Measurements from ENCODE around the gene SUMO3.

Gene SUMO3

GRCh38 chr21:44840771-44841170 is 22.9 kb upstream of the SUMO3 start:
- Histone ChIP-seq H2AFZ (ENCODE audit: low read length) (no peak overlapping the region), H3K27me3 (ENCODE audit: insufficient read depth, low read length) (0 out of 2 replicates have a peak, but pooled peaks cover 4% of the 10 kb centered on the region), H3K9me3 (ENCODE audit: low read length) (no peaks in the 10 kb centered on the region), H3K27ac (ENCODE audit: low read depth, low read length, poor library complexity, severe bottlenecking) (no peak overlapping the region), H3K4me2 (ENCODE audit: low read length) (no peak overlapping the region), H3K4me1 (ENCODE audit: insufficient read depth, low read length, severe bottlenecking) (peaks cover 4% of the 10 kb centered on the region), H3K9me2 (ENCODE audit: low read depth, low read length) (no peaks in the 10 kb centered on the region), H3F3A (ENCODE audit: insufficient read depth, low read length) (no peaks in the 10 kb centered on the region), H3K36me3 (ENCODE audit: insufficient read depth, low read length) (no peaks in the 10 kb centered on the region), H3K9ac (ENCODE audit: low read length) (no peak overlapping the region), H4K20me1 (ENCODE audit: insufficient read depth, low read length) (no peaks in the 10 kb centered on the region), H3K4me3 (ENCODE audit: low read depth, low read length, poor library complexity, severe bottlenecking) (no peak overlapping the region), H3K79me2 (ENCODE audit: insufficient read depth, low read length) (no peaks in the 10 kb centered on the region)
- TF ChIP-seq EZH2 (IDR thresholded peaks at IDR 0.05; ENCODE audit: borderline replicate concordance, low read length) (no peak), CTCF (IDR thresholded peaks at IDR 0.05; ENCODE audit: low read length) (no peak)

DNA sequence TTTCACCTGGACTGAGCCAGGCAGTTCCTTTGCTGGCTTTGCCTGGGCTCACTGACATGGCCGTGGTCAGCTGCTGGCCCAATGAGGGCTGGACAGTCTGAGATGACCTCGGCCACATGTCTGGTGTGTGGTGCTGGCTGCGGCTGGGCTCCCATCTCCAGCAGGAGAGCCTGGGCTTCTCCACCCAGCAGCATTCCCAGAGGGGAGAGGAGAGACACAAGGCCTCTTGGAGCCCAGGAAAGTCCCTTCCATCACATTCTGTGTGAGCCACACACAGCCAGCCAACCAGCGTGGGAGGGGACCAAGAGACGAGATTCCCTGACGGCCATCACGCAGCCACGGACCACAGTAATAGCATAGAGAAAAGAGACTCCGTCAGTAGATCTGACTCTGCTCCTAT is 21.1 kb upstream of the SUMO3 start:
- no peaks in the 10 kb centered on the region for H3K9me2 ChIP-seq (ENCODE audit: low read depth, low read length)
- no peak overlapping the region for H3K4me3 ChIP-seq (ENCODE audit: low read depth, low read length, poor library complexity, severe bottlenecking)
- H4K20me1 ChIP-seq (ENCODE audit: insufficient read depth, low read length): no peaks in the 10 kb centered on the region
- no peaks in the 10 kb centered on the region for H3F3A ChIP-seq (ENCODE audit: insufficient read depth, low read length)
- no peak overlapping the region for H3K27ac ChIP-seq (ENCODE audit: low read depth, low read length, poor library complexity, severe bottlenecking)
- H3K79me2 ChIP-seq (ENCODE audit: insufficient read depth, low read length): no peaks in the 10 kb centered on the region
- no peaks in the 10 kb centered on the region for H3K9me3 ChIP-seq (ENCODE audit: low read length)
- H3K27me3 ChIP-seq (ENCODE audit: insufficient read depth, low read length): 0 out of 2 replicates have a peak, but pooled peaks cover 4% of the 10 kb centered on the region
- no peak overlapping the region for H3K9ac ChIP-seq (ENCODE audit: low read length)
- no peak overlapping the region for H3K4me2 ChIP-seq (ENCODE audit: low read length)
- H2AFZ ChIP-seq (ENCODE audit: low read length): no peak overlapping the region
- no peaks in the 10 kb centered on the region for H3K36me3 ChIP-seq (ENCODE audit: insufficient read depth, low read length)
- H3K4me1 ChIP-seq (ENCODE audit: insufficient read depth, low read length, severe bottlenecking): no peaks in the 10 kb centered on the region
- TF ChIP-seq CTCF (IDR thresholded peaks at IDR 0.05; ENCODE audit: low read length) (no peak), EZH2 (IDR thresholded peaks at IDR 0.05; ENCODE audit: borderline replicate concordance, low read length) (no peak)

DNA sequence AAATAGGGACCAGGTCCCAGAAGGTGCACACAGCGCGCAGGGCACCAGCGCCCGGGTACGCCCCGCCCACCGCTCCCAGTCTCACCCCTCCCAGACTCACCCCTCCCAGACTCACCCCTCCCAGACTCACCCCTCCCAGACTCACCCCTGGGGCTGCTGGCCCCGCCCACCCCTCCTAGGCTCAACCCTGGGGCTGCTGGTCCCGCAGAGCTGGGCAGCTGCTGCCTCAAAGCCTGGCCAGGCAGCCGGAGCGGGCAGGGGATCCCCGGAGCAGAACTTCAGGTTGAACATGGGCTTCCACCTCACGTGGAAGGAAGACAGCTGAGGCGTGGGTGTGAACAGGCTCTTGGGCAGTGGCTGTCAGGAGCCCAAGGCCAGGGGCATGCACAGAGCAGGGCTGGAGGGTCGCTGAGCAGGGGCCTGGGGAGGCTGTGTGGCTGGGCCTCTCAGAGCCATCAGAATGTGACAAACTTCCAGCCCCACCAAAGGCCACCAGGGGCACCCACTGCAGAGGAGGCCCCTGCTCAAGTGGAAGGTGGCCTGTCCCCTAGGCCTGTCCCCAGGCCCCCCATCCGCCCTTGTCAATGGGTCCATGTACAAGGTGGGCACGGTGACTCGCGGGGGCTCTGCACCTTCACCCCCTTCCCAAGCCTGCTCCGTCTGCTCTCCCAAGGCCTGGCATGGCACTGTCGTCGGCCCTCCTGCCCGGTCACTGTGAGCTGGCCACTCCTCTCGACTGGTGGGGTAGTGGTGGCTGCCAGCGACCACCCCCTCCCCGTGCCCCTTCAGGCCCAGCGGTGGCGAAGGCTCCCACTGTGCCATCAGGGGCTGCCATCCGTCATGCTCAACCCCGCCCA is 20.4 kb upstream of the SUMO3 start:
- Histone ChIP-seq H3F3A (ENCODE audit: insufficient read depth, low read length) (no peaks in the 10 kb centered on the region), H3K4me1 (ENCODE audit: insufficient read depth, low read length, severe bottlenecking) (no peaks in the 10 kb centered on the region), H3K9me2 (ENCODE audit: low read depth, low read length) (no peaks in the 10 kb centered on the region), H3K79me2 (ENCODE audit: insufficient read depth, low read length) (no peaks in the 10 kb centered on the region), H3K27me3 (ENCODE audit: insufficient read depth, low read length) (0 out of 2 replicates have a peak, but pooled peaks cover 4% of the 10 kb centered on the region), H3K4me3 (ENCODE audit: low read depth, low read length, poor library complexity, severe bottlenecking) (no peak overlapping the region), H3K27ac (ENCODE audit: low read depth, low read length, poor library complexity, severe bottlenecking) (no peak overlapping the region), H2AFZ (ENCODE audit: low read length) (no peak overlapping the region), H3K36me3 (ENCODE audit: insufficient read depth, low read length) (no peaks in the 10 kb centered on the region), H3K9me3 (ENCODE audit: low read length) (no peaks in the 10 kb centered on the region), H3K9ac (ENCODE audit: low read length) (no peak overlapping the region), H4K20me1 (ENCODE audit: insufficient read depth, low read length) (no peaks in the 10 kb centered on the region), H3K4me2 (ENCODE audit: low read length) (no peak overlapping the region)
- TF ChIP-seq CTCF (IDR thresholded peaks at IDR 0.05; ENCODE audit: low read length) (no peak), EZH2 (IDR thresholded peaks at IDR 0.05; ENCODE audit: borderline replicate concordance, low read length) (no peak)

Measured in OCI-LY1 (cell line).